ENCODE data around the gene MAPK11.

DNA sequence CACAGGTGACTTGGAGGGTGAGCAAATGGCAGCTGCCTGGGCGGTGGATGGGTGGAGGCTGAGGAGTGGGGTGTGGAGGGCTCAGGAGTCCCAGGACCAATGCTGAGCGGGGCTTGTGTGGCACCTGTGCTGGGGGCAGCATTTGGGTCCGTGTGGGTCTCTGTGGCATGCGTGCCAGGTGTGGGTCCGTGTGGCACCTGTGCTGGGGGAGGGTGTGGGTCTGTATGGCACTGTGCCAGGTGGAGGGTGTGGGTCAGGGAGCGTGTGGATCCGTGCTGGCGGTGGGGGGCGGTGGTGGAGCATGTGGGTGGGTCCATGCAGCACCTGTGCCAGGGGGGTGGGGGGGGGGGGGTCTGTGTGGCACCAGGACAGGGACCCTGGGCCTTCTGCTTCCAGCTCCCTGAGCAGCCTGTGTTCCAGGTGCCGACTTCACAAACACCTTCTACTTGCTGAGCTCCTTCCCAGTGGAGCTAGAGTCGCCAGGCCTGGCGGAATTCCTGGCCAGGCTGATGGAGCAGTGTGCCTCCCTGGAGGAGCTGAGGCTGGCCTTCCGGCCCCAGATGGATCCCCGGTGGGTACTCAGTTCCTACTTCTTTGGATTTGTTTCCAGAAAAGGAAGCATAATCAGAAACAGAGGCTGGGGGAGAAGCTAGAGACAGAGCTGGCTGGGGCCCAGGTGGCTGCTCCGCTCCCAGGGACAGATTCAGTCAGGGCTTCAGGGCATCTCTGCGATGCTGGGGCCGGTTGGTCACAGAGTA is 54.7 kb downstream of the MAPK11 start:
- TF ChIP-seq POLR2AphosphoS5 (IDR thresholded peaks at IDR 0.05; ENCODE audit: borderline replicate concordance, low read depth, low read length) (no peak), EZH2 (IDR thresholded peaks at IDR 0.05) (no peak), FOXP2 (optimal IDR thresholded peaks at IDR 0.05; ENCODE audit: control extremely low read depth, extremely low read length, insufficient read depth) (no peak)
